ENCODE results near the gene C1orf159. TPM values are rescaled to one million over a fixed set of nuclear protein-coding genes. Genes with fewer than 3 reads are reported as not detected.

The C1orf159 gene
- polyA plus RNA-seq, 1 donor from 2014 or later = 31.5 TPM

GRCh38 chr1:1072299-1072848 is 43.5 kb downstream of the C1orf159 start:
- H3K4me3 ChIP-seq (ENCODE audit: low read length) = no peak overlapping the region
- H3K9ac ChIP-seq (ENCODE audit: low read length) = no peak overlapping the region
- no peak overlapping the region for H3K27ac ChIP-seq (ENCODE audit: low read length)
- H3K79me2 ChIP-seq (replicated peaks; ENCODE audit: insufficient read depth, low read length) = no peaks in the 10 kb centered on the region
- TF ChIP-seq EZH2 (IDR thresholded peaks at IDR 0.05; ENCODE audit: borderline replicate concordance, insufficient read depth, low read length, poor library complexity, severe bottlenecking) (no peak), TAF1 (IDR thresholded peaks at IDR 0.05; ENCODE audit: low read depth) (no peak), RAD21 (conservative IDR thresholded peaks at IDR 0.05) (no peak), POLR2AphosphoS5 (IDR thresholded peaks at IDR 0.05) (no peak), SMC3 (conservative IDR thresholded peaks at IDR 0.05; ENCODE audit: poor library complexity) (no peak), EP300 (conservative IDR thresholded peaks at IDR 0.05; ENCODE audit: poor library complexity, severe bottlenecking) (no peak), CTCF (IDR thresholded peaks at IDR 0.05; ENCODE audit: poor library complexity, severe bottlenecking) (no peak), MXI1 (conservative IDR thresholded peaks at IDR 0.05; ENCODE audit: poor library complexity, severe bottlenecking) (no peak)
- TF ChIP-seq, protein P1, sequence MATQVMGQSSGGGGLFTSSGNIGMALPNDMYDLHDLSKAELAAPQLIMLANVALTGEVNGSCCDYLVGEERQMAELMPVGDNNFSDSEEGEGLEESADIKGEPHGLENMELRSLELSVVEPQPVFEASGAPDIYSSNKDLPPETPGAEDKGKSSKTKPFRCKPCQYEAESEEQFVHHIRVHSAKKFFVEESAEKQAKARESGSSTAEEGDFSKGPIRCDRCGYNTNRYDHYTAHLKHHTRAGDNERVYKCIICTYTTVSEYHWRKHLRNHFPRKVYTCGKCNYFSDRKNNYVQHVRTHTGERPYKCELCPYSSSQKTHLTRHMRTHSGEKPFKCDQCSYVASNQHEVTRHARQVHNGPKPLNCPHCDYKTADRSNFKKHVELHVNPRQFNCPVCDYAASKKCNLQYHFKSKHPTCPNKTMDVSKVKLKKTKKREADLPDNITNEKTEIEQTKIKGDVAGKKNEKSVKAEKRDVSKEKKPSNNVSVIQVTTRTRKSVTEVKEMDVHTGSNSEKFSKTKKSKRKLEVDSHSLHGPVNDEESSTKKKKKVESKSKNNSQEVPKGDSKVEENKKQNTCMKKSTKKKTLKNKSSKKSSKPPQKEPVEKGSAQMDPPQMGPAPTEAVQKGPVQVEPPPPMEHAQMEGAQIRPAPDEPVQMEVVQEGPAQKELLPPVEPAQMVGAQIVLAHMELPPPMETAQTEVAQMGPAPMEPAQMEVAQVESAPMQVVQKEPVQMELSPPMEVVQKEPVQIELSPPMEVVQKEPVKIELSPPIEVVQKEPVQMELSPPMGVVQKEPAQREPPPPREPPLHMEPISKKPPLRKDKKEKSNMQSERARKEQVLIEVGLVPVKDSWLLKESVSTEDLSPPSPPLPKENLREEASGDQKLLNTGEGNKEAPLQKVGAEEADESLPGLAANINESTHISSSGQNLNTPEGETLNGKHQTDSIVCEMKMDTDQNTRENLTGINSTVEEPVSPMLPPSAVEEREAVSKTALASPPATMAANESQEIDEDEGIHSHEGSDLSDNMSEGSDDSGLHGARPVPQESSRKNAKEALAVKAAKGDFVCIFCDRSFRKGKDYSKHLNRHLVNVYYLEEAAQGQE (IDR thresholded peaks at IDR 0.05; ENCODE audit: borderline replicate concordance) = no peak
- H2AFZ ChIP-seq (ENCODE audit: low read depth, low read length) = no peak overlapping the region
- H3K36me3 ChIP-seq (ENCODE audit: insufficient read depth, low read length) = no peaks in the 10 kb centered on the region
- no peaks in the 10 kb centered on the region for H3F3A ChIP-seq (ENCODE audit: insufficient read depth, low read length, poor library complexity, severe bottlenecking)
- H3K9me3 ChIP-seq (ENCODE audit: low read length) = no peaks in the 10 kb centered on the region
- H3K27me3 ChIP-seq (ENCODE audit: insufficient read depth, low read depth, low read length) = no peaks in the 10 kb centered on the region
- H3K9me2 ChIP-seq (ENCODE audit: insufficient read depth, low read length) = no peaks in the 10 kb centered on the region
- H4K20me1 ChIP-seq (ENCODE audit: insufficient read depth) = no peaks in the 10 kb centered on the region
- no peak overlapping the region for H3K4me2 ChIP-seq (ENCODE audit: low read length)

DNA sequence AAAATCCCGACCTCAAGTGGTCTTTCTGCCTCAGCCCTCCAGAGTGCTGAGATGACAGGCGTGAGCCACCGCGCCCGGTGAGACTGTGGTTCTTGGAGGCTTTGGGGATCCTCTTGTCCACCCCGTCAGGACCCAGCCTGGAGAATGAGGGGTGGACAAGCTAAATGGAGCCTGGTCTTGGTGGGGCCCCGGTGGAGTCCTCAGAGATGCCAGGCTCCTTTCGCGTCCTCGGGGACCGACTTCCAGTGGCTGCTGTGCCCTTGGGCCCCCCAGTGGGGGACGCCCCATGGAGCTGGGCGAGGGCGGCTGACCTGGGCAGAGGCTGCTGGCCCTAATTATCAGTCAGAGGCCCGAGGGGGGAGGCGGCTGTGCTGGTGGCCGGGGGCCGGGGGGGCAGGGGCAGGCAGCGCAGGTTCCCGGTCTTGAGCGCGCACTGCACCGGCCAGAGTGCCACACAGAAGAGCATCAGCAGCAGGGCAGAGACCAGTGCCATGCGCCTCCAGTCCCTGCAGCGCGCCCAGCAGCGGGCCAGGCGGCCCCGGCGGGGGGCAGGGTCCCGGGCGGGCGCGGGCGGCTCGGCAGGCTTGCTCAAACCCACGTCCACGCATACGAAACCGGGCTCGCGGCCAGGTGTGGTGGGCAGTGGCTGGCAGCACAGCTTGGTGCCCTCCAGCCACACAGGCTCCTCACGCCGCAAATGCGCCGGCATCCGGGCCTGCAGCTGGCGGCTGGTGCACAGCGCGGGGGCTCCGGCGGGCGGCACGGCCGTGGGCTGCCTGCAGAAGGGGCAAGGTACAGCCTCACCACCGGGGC is 44.2 kb downstream of the C1orf159 start:
- H3K36me3 ChIP-seq (ENCODE audit: insufficient read depth, low read length) = no peaks in the 10 kb centered on the region
- no peaks in the 10 kb centered on the region for H3K9me2 ChIP-seq (ENCODE audit: insufficient read depth, low read length)
- no peaks in the 10 kb centered on the region for H4K20me1 ChIP-seq (ENCODE audit: insufficient read depth)
- H3K27me3 ChIP-seq (ENCODE audit: insufficient read depth, low read depth, low read length) = no peaks in the 10 kb centered on the region
- H3K9me3 ChIP-seq (ENCODE audit: low read length) = no peaks in the 10 kb centered on the region
- no peak overlapping the region for H3K4me3 ChIP-seq (ENCODE audit: low read length)
- no peaks in the 10 kb centered on the region for H3F3A ChIP-seq (ENCODE audit: insufficient read depth, low read length, poor library complexity, severe bottlenecking)
- TF ChIP-seq, protein P1 (IDR thresholded peaks at IDR 0.05; ENCODE audit: borderline replicate concordance) = no peak
- TF ChIP-seq TAF1 (IDR thresholded peaks at IDR 0.05; ENCODE audit: low read depth) (no peak), POLR2AphosphoS5 (IDR thresholded peaks at IDR 0.05) (no peak), MXI1 (conservative IDR thresholded peaks at IDR 0.05; ENCODE audit: poor library complexity, severe bottlenecking) (no peak), RAD21 (conservative IDR thresholded peaks at IDR 0.05) (no peak), EP300 (conservative IDR thresholded peaks at IDR 0.05; ENCODE audit: poor library complexity, severe bottlenecking) (no peak), CTCF (IDR thresholded peaks at IDR 0.05; ENCODE audit: poor library complexity, severe bottlenecking) (no peak), SMC3 (conservative IDR thresholded peaks at IDR 0.05; ENCODE audit: poor library complexity) (no peak), EZH2 (IDR thresholded peaks at IDR 0.05; ENCODE audit: borderline replicate concordance, insufficient read depth, low read length, poor library complexity, severe bottlenecking) (no peak)
- H3K79me2 ChIP-seq (replicated peaks; ENCODE audit: insufficient read depth, low read length) = no peaks in the 10 kb centered on the region
- H3K9ac ChIP-seq (ENCODE audit: low read length) = no peak overlapping the region
- H3K4me2 ChIP-seq (ENCODE audit: low read length) = no peak overlapping the region
- H3K27ac ChIP-seq (ENCODE audit: low read length) = no peak overlapping the region
- H2AFZ ChIP-seq (ENCODE audit: low read depth, low read length) = no peak overlapping the region

Data from neural cell (in vitro differentiated cells).